Measurements from ENCODE around the gene OR10T2. TPM values are rescaled to one million over a fixed set of nuclear protein-coding genes. Genes with fewer than 3 reads are reported as not detected.

Gene OR10T2
- total and polyA plus RNA-seq, 2 donors (not counting 1 experiment from before 2014, with no cell fraction given), result not detected

- Mint-ChIP-seq H3K9me3 (ENCODE audit: insufficient read depth) (peaks cover 3% of the 10 kb centered on the region), H3K27me3 (peaks cover 7% of the 10 kb centered on the region), H3K4me3 (no peak within 1 kb of the TSS), H3K4me1 (no peaks in the 10 kb centered on the region), H3K27ac (no peak within 1 kb of the TSS)
- DNase-seq (no peak), ATAC-seq (ENCODE audit: low read depth) (no peak)
- no peak within 1 kb of the TSS for H3K4me3 ChIP-seq (ENCODE audit: control extremely low read depth in 1 of 5, extremely low read depth in 1 of 5, insufficient read depth in 1 of 5, low read depth in 2 of 5, low read length in 4 of 5)
- H3K27me3 ChIP-seq (replicated peaks in 1 of 4; ENCODE audit: control extremely low read depth in 1 of 4, control insufficient read depth in 3 of 4, insufficient read depth in 4 of 4, low read length in 3 of 4), result peaks cover 0 to 3% (median 0%) of the 10 kb centered on the region in 4 experiments
- no CpG with 5 or more reads among the region's 1 CpG for WGBS (ENCODE audit: insufficient coverage)
- H3K79me2 ChIP-seq (ENCODE audit: control insufficient read depth, insufficient read depth, low read length), result no peaks in the 10 kb centered on the region
- no peaks in the 10 kb centered on the region for H3K4me1 ChIP-seq (ENCODE audit: control insufficient read depth in 2 of 2, insufficient read depth in 2 of 2, low read length in 2 of 2)
- intact Hi-C loops (cut with micrococcal nuclease), result no loop called here
- ChIA-PET POLR2A (no interaction called here), CTCF (no interaction called here)
- H4K20me1 ChIP-seq (ENCODE audit: control insufficient read depth, insufficient read depth, low read length, poor library complexity, severe bottlenecking), result no peaks in the 10 kb centered on the region
- H3K9me3 ChIP-seq (ENCODE audit: control extremely low read depth in 1 of 3, control insufficient read depth in 2 of 3, insufficient read depth in 1 of 3, low read length in 2 of 3), result no peaks in the 10 kb centered on the region
- H3K36me3 ChIP-seq (replicated peaks in 1 of 2; ENCODE audit: control extremely low read depth in 1 of 2, control insufficient read depth in 1 of 2, extremely low read depth in 1 of 2, insufficient read depth in 2 of 2, low read length in 1 of 2), result no peaks in the 10 kb centered on the region
- no peak within 1 kb of the TSS for H2AFZ ChIP-seq (ENCODE audit: insufficient read depth, low read depth, low read length, poor library complexity, severe bottlenecking)
- TF ChIP-seq CTCF (IDR thresholded peaks at IDR 0.05) (no peak), EZH2 (IDR thresholded peaks at IDR 0.05; ENCODE audit: borderline replicate concordance, insufficient read depth, low read depth, low read length, poor library complexity, severe bottlenecking) (no peak)
- no peak within 1 kb of the TSS for H3K27ac ChIP-seq (ENCODE audit: low read length in 2 of 2)
- H3K4me2 ChIP-seq (replicated peaks; ENCODE audit: low read depth, low read length, poor library complexity, severe bottlenecking), result no peak within 1 kb of the TSS
- no peak within 1 kb of the TSS for H3K9ac ChIP-seq (ENCODE audit: low read length)
These were observed 26.9 kb upstream of the OR10T2 start, which contains the start of gene OR10K2 for GRCh38 chr1:158426137-158426536. Gene OR10K2, minus strand, starts transcription at chr1:158426237. Its CDS starts 5,371 bp downstream, at chr1:158420866.

GRCh38 chr1:158425027-158425426 is 25.8 kb upstream of the OR10T2 start:
- Mint-ChIP-seq H3K4me1 (no peaks in the 10 kb centered on the region), H3K9me3 (ENCODE audit: insufficient read depth) (peaks cover 3% of the 10 kb centered on the region), H3K27ac (no peak overlapping the region), H3K27me3 (peaks cover 3% of the 10 kb centered on the region), H3K4me3 (no peak overlapping the region)
- CTCF ChIA-PET, result interaction anchor here (0.6 kb wide), 1 partner anchor 489 kb away, joined by 3 read pairs; no protein-coding TSS in a partner anchor
- no peaks in the 10 kb centered on the region for H3K79me2 ChIP-seq (ENCODE audit: control insufficient read depth, insufficient read depth, low read length)
- no peaks in the 10 kb centered on the region for H3K9me3 ChIP-seq (ENCODE audit: control extremely low read depth in 1 of 3, control insufficient read depth in 2 of 3, insufficient read depth in 1 of 3, low read length in 2 of 3)
- H2AFZ ChIP-seq (ENCODE audit: insufficient read depth, low read depth, low read length, poor library complexity, severe bottlenecking), result no peak overlapping the region
- intact Hi-C loops (cut with micrococcal nuclease), result no loop called here
- ATAC-seq (ENCODE audit: low read depth) (no peak), DNase-seq (no peak)
- H3K4me2 ChIP-seq (replicated peaks; ENCODE audit: low read depth, low read length, poor library complexity, severe bottlenecking), result no peak overlapping the region
- H4K20me1 ChIP-seq (ENCODE audit: control insufficient read depth, insufficient read depth, low read length, poor library complexity, severe bottlenecking), result no peaks in the 10 kb centered on the region
- POLR2A ChIA-PET, result no interaction called here
- H3K9ac ChIP-seq (ENCODE audit: low read length), result no peak overlapping the region
- H3K4me3 ChIP-seq (ENCODE audit: control extremely low read depth in 1 of 5, extremely low read depth in 1 of 5, insufficient read depth in 1 of 5, low read depth in 2 of 5, low read length in 4 of 5), result no peak overlapping the region
- no peak overlapping the region for H3K27ac ChIP-seq (ENCODE audit: low read length in 2 of 2)
- TF ChIP-seq EZH2 (IDR thresholded peaks at IDR 0.05; ENCODE audit: borderline replicate concordance, insufficient read depth, low read depth, low read length, poor library complexity, severe bottlenecking), result no peak
- no peak for TF ChIP-seq CTCF (IDR thresholded peaks at IDR 0.05)
- peaks cover 0 to 3% (median 0%) of the 10 kb centered on the region in 4 experiments for H3K27me3 ChIP-seq (replicated peaks in 1 of 4; ENCODE audit: control extremely low read depth in 1 of 4, control insufficient read depth in 3 of 4, insufficient read depth in 4 of 4, low read length in 3 of 4)
- no peaks in the 10 kb centered on the region for H3K36me3 ChIP-seq (replicated peaks in 1 of 2; ENCODE audit: control extremely low read depth in 1 of 2, control insufficient read depth in 1 of 2, extremely low read depth in 1 of 2, insufficient read depth in 2 of 2, low read length in 1 of 2)
- H3K4me1 ChIP-seq (ENCODE audit: control insufficient read depth in 2 of 2, insufficient read depth in 2 of 2, low read length in 2 of 2), result no peaks in the 10 kb centered on the region

Measured in B cell (primary cell).